ENCODE results near the gene ARHGAP31. TPM values are rescaled to one million over a fixed set of nuclear protein-coding genes. Genes with fewer than 3 reads are reported as not detected.
"Not testable (repeated sequence)": the region's sequence is repeated elsewhere in the genome, so short reads cannot be mapped to it uniquely, and the experiment has no call there.

Gene ARHGAP31
- polyA plus RNA-seq, 1 donor from 2014 or later: 9.0 TPM

DNA sequence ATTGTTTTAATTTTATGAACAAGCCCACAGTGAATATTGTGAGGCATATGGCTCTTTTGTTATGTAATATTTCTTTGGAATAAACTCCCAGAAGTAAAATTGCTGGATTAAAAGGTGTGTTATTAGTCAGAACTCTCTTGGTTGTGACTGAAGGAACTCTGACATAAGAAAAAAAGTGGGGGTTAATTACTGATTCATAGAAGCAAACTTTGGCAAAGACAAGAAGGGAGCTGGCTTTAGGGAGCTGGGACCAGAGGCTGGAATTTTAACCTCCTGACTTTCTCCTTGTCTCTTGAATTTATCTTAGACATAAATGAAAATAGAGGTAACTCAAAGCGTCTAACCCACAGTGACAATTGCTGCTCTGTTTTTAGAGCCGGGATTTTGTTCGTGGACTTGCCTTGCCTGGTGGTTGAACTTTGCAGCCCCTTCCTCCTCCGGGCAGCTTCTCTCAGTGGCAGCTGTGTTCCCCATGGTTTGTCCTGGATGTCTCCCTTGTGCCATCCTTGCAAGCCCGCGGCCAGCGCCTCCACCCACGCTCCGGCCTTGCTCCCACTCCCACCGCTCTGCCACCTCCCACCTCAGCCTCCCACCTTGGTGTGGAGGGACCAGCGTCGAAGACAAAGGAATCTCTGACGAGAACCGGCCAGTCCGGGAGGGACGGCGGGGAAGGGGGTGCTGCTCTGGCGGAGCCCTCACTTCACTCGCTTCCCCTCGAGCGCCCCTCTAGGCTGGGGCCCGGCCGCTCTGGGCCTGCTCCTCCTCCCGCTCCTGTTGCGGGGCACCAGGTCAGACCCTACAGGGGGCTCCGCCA is 28.0 kb downstream of the ARHGAP31 start:
- no peaks in the 10 kb centered on the region for H3K27me3 Mint-ChIP-seq
- H3K36me3 Mint-ChIP-seq: no peaks in the 10 kb centered on the region
- peak overlapping the region; percentile 93 to 100 (median 100) for H3K27ac Mint-ChIP-seq
- peaks cover 34 to 48% (median 40%) of the 10 kb centered on the region in 3 donors for H3K4me1 Mint-ChIP-seq
- H3K9me3 Mint-ChIP-seq: no peaks in the 10 kb centered on the region
- H3K4me3 Mint-ChIP-seq: peak overlapping the region; percentile 83 to 95 (median 92)

DNA sequence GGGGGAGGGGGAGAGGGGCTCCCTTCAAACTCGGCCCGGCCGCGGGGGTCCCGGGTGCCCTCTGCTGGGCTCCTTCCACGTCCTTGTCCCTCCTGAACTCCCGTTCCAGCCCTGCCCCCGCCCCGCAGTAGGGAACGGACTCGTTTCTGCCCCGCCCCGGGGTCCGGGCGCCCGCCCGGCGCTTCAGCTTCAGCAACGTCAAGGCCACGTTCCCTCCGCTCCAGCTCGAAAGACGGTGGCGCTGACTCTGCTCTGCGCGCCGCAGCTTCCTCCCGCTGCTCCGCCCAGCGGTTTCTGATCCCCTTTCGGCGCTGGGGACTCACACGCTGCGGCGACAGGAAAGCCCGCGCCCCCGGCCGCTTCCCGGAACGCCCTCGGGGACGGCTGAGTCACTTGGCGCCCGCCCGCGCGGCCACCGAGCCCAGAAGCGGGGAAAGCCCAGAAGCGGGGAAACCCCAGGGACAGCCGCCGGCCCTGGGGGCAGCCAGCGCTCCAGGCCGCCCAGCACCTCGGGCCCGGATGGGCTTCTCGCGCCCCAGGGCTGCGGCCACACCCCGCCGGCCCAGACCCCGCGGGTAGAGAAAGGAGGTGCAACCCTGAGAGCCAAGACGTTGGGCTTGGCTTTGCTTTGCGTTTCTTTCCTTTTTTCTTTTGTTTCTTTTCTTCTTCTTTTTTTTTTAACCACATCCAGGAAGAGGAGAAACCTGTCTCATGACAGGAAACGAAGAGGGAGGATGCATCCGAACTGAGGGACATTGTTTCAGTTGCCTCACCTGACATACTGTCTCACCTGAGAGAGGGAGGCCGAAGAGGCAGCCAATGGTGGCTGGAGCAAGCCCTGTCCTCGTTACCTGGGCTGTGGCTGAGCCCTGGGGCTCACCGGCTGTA is 28.9 kb downstream of the ARHGAP31 start:
- Mint-ChIP-seq H3K9me3 (no peaks in the 10 kb centered on the region), H3K27me3 (no peaks in the 10 kb centered on the region), H3K4me1 (peaks cover 39 to 47% (median 46%) of the 10 kb centered on the region in 3 donors), H3K36me3 (no peaks in the 10 kb centered on the region), H3K4me3 (peak overlapping the region; percentile 89 to 96 (median 95)), H3K27ac (peak overlapping the region; percentile 97 to 100 (median 100))

- Mint-ChIP-seq H3K9me3 (no peaks in the 10 kb centered on the region), H3K27me3 (no peaks in the 10 kb centered on the region), H3K4me1 (peaks cover 41 to 49% (median 47%) of the 10 kb centered on the region in 3 donors), H3K36me3 (no peaks in the 10 kb centered on the region), H3K27ac (peak overlapping the region; percentile 97 to 100 (median 100)), H3K4me3 (peak overlapping the region; percentile 89 to 96 (median 95))
Measured at GRCh38 chr3:119323723-119324085, 29.5 kb downstream of the ARHGAP31 start.

DNA sequence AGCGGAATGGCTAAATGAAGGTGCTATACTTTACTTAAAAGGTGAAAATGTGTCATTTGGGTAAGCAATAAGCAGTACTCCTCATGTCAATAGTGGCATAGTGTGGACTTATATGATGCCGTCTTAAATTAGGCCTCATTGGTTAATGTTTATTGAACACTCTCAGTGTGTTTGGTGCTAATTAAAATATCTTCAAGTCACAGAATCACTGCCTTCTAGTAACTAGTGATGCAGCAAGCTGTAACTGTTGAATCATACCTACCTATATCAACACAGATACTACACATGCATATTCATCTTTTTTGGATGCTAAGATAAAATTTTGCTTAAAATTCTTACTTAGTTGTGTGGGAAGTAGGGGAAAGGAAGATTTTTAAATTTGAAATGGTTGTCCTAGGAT is 30.7 kb downstream of the ARHGAP31 start:
- Mint-ChIP-seq H3K4me1 (peaks cover 42 to 50% (median 47%) of the 10 kb centered on the region in 3 donors), H3K4me3 (peak overlapping the region in 2 of 4 donors; percentile 9 to 95), H3K36me3 (peaks cover 1% of the 10 kb centered on the region), H3K27me3 (no peaks in the 10 kb centered on the region), H3K27ac (peak overlapping the region; percentile 97 to 100 (median 100)), H3K9me3 (no peaks in the 10 kb centered on the region)

DNA sequence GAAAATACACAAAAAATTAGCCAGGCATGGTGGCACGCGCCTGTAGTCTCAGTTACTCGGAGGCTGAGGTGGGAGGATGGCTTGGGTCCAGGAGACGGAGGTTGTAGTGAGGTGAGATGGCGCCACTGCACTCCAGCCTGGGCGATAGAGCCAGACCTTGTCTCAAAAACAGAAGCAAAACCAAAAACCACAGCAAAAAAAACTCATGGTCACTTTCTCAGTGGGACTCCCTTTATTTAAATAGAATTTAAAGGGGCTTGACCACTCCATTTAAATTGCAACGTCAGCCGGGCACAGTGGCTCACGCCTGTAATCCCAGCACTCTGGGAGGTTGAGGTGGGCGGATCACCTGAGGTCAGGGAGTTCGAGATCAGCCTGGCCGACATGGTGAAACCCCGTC is 32.8 kb downstream of the ARHGAP31 start:
- Mint-ChIP-seq H3K27ac (peak overlapping the region in 2 of 3 donors; percentile 43 to 46), H3K36me3 (peaks cover 2% of the 10 kb centered on the region), H3K4me1 (peaks cover 27 to 39% (median 35%) of the 10 kb centered on the region in 3 donors), H3K27me3 (no peaks in the 10 kb centered on the region), H3K9me3 (no peaks in the 10 kb centered on the region), H3K4me3 (peak overlapping the region in 3 of 4 donors; percentile 34 to 76 (median 75))

GRCh38 chr3:119329551-119329950 is 35.4 kb downstream of the ARHGAP31 start:
- Mint-ChIP-seq H3K4me1 (peaks cover 19 to 26% (median 19%) of the 10 kb centered on the region in 3 donors), H3K27ac (peak overlapping the region in 1 of 3 donors; percentile 7), H3K4me3 (peak overlapping the region in 1 of 4 donors; percentile 66), H3K27me3 (no peaks in the 10 kb centered on the region), H3K36me3 (peaks cover 2% of the 10 kb centered on the region), H3K9me3 (no peaks in the 10 kb centered on the region)

DNA sequence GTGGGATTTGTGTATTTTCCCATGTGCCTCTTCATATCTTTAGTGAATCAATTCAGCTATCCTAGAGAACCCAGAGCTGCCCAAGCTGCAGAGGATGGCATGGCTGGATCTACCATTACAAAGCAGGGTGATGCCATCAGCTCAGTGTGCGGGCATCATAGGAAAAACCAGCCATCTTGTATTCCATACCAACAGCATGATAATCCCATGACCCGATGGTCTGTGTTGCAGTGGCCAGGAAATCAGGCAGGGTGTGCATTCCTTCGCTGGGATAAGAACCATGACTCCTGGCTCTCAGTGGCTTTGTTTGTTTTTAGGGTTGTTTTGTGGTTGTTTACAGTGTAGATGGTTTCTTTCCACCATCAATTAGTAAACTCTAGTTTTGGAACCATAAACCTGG is 36.0 kb downstream of the ARHGAP31 start:
- H3K27me3 Mint-ChIP-seq: no peaks in the 10 kb centered on the region
- peaks cover 4% of the 10 kb centered on the region for H3K36me3 Mint-ChIP-seq
- peaks cover 16 to 22% (median 17%) of the 10 kb centered on the region in 3 donors for H3K4me1 Mint-ChIP-seq
- H3K27ac Mint-ChIP-seq: peak overlapping the region in 1 of 3 donors; percentile 7
- peak overlapping the region in 1 of 4 donors; percentile 66 for H3K4me3 Mint-ChIP-seq
- no peaks in the 10 kb centered on the region for H3K9me3 Mint-ChIP-seq

DNA sequence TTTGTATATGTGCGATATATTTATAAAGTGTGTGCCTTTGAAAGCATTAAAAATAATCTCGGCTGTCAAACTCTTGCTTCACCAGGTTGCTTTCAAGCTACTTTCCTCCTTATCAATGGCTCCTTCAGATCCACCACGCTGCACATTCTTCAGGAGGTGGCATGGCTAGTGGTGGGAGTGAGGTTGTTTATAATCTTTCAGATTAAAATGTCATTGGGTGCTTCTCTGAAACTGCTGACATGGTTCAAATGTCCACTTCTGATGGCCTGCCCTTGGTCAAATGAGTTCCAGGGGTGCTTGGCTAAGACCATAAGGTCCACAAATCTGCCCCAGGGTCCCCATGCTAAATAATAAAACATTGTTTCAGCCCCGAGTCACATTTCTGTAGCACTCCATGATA is 36.7 kb downstream of the ARHGAP31 start:
- no peaks in the 10 kb centered on the region for H3K27me3 Mint-ChIP-seq
- no peak overlapping the region for H3K27ac Mint-ChIP-seq
- H3K4me1 Mint-ChIP-seq: peaks cover 17 to 20% (median 17%) of the 10 kb centered on the region in 3 donors
- H3K36me3 Mint-ChIP-seq: peaks cover 7% of the 10 kb centered on the region
- no peak overlapping the region for H3K4me3 Mint-ChIP-seq
- H3K9me3 Mint-ChIP-seq: no peaks in the 10 kb centered on the region

DNA sequence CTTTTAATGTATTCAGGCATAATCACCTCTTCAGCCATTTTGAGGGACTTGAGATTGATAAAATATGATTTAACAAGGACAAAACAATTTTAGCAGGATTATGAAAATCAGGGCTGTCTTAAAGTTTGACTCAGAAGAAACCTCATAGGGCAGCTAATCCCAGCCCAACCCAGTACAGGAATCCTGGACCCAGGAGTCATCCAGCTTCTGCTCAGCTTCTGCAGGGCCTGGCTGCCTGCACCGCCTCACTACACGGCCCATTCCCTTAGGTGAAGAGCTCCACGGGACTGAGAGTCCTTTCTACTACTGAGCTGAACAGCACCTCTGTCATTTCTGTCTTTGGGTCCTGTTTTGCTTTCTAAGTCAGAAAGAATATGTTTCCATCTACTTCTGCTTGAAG is 37.5 kb downstream of the ARHGAP31 start:
- H3K4me3 Mint-ChIP-seq: no peak overlapping the region
- H3K27ac Mint-ChIP-seq: peak overlapping the region in 1 of 3 donors; percentile 13
- H3K36me3 Mint-ChIP-seq: peaks cover 7% of the 10 kb centered on the region
- peaks cover 12 to 16% (median 13%) of the 10 kb centered on the region in 3 donors for H3K4me1 Mint-ChIP-seq
- no peaks in the 10 kb centered on the region for H3K9me3 Mint-ChIP-seq
- H3K27me3 Mint-ChIP-seq: no peaks in the 10 kb centered on the region

GRCh38 chr3:119333773-119334509 is 39.8 kb downstream of the ARHGAP31 start:
- H3K36me3 Mint-ChIP-seq: peaks cover 11% of the 10 kb centered on the region
- H3K27me3 Mint-ChIP-seq: no peaks in the 10 kb centered on the region
- H3K9me3 Mint-ChIP-seq: peaks cover 0 to 3% (median 0%) of the 10 kb centered on the region in 3 donors
- peak overlapping the region in 1 of 3 donors; percentile 39 for H3K27ac Mint-ChIP-seq
- H3K4me3 Mint-ChIP-seq: no peak overlapping the region
- peaks cover 5 to 8% (median 7%) of the 10 kb centered on the region in 3 donors for H3K4me1 Mint-ChIP-seq

DNA sequence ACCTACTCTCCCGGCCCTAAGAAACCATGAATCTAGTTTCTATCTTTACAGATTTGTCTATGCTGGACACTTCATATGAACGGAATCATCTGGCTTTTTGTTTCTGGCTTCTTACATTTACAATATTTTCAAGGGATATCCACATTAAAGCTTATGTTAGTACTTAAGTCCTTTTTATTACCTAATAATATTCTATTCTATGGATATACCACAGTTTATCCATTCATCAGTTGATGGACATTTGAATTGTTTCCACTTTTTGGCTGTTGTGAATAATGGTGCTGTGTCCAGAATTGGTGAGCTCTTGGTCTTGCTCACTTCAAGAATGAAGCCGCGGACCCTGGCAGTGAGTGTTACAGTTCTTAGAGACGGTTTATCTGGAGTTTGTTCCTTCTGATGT is 42.6 kb downstream of the ARHGAP31 start:
- H3K4me1 Mint-ChIP-seq: peaks cover 16 to 22% (median 21%) of the 10 kb centered on the region in 3 donors
- H3K27me3 Mint-ChIP-seq: no peaks in the 10 kb centered on the region
- H3K9me3 Mint-ChIP-seq: peaks cover 0 to 3% (median 0%) of the 10 kb centered on the region in 3 donors
- H3K4me3 Mint-ChIP-seq: no peak overlapping the region
- H3K27ac Mint-ChIP-seq: no peak overlapping the region
- H3K36me3 Mint-ChIP-seq: peaks cover 10% of the 10 kb centered on the region

DNA sequence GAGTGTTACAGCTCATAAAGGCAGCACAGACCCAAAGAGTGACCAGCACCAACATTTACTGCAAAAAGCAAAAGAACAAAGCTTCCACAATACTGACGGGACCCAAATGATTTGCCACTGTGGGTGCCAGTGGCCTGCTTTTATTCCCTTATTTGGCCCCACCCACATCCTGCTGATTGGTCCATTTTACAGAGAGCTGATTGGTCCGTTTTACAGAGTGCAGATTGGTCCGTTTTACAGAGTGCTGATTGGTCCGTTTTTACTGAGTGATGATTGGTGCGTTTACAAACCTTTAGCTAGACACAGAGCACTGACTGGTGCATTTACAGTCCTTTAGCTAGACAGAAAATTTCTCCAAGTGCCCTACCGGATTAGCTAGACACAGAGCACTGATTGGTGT is 43.2 kb downstream of the ARHGAP31 start:
- H3K27ac Mint-ChIP-seq: not testable (repeated sequence)

GRCh38 chr3:119338754-119339153 is 44.6 kb downstream of the ARHGAP31 start:
- H3K27me3 Mint-ChIP-seq: no peaks in the 10 kb centered on the region
- H3K36me3 Mint-ChIP-seq: peaks cover 11% of the 10 kb centered on the region
- H3K4me3 Mint-ChIP-seq: peak overlapping the region in 1 of 4 donors; percentile 62
- peaks cover 0 to 3% (median 0%) of the 10 kb centered on the region in 3 donors for H3K9me3 Mint-ChIP-seq
- no peak overlapping the region for H3K27ac Mint-ChIP-seq
- peaks cover 22 to 30% (median 26%) of the 10 kb centered on the region in 3 donors for H3K4me1 Mint-ChIP-seq

More for the DNA sequence above, 43.2 kb downstream of the ARHGAP31 start:
- H3K27me3 Mint-ChIP-seq, H3K9me3 Mint-ChIP-seq, H3K4me3 Mint-ChIP-seq: not testable (repeated sequence)
- H3K4me1 Mint-ChIP-seq: peaks cover 16 to 21% (median 21%) of the 10 kb centered on the region in 3 donors
- H3K36me3 Mint-ChIP-seq: peaks cover 10% of the 10 kb centered on the region

DNA sequence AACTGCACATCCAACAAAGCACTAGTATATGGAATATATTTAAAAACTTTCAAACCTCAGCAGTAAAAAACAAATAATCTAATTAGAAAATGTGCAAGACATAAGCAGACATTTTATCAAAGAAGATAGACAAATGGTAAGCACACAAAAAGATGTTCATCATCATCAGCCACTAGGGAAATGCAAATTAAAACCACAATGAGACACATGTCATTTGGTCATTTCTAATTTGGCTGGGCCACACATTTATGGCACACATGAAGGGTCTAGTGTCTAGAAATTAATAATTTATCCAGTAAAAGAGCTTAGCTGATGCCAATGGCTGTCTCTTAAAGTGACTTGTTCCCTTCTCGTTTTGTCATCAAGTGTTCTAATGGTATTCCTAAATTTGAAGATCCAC is 45.8 kb downstream of the ARHGAP31 start:
- Mint-ChIP-seq H3K27ac (no peak overlapping the region), H3K4me3 (no peak overlapping the region), H3K9me3 (peaks cover 0 to 3% (median 0%) of the 10 kb centered on the region in 3 donors), H3K4me1 (peaks cover 23 to 30% (median 27%) of the 10 kb centered on the region in 3 donors), H3K27me3 (no peaks in the 10 kb centered on the region), H3K36me3 (peaks cover 12% of the 10 kb centered on the region)

Data from IgD-negative memory B cell (primary cell).